GM12872 (cell line): Measurements from ENCODE around the gene ONECUT3.

ENCODE experiments used
- TF ChIP-seq, protein P1 (sequence below): IDR thresholded peaks from 3 replicates; pipeline ENCODE4 v1.5.1; 2011; ENCODE audit warnings: low read depth, mild to moderate bottlenecking, low read length, moderate library complexity; ENCODE audit not compliant: insufficient read depth

Gene ONECUT3

DNA sequence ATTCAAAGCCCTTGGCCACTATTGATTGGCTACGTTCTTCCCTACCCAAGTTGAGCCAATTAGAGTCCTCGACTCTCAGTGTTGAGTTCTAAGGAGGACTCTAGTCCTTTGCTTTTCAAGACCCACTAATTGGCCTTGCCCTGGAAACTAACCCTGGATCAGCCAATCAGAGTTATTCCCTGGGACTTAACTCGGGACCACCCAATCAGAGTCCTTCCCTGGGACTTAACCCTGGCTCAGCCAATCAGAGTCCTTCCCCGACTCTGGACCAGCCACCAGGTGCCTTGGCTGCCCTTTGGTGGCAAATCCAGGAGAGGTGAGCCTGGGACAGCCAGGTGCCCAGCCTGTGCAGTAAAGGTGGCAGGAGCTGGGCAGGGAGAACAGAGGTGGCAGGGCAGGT, 30.0 kb downstream of the ONECUT3 start:
- TF ChIP-seq, protein P1, sequence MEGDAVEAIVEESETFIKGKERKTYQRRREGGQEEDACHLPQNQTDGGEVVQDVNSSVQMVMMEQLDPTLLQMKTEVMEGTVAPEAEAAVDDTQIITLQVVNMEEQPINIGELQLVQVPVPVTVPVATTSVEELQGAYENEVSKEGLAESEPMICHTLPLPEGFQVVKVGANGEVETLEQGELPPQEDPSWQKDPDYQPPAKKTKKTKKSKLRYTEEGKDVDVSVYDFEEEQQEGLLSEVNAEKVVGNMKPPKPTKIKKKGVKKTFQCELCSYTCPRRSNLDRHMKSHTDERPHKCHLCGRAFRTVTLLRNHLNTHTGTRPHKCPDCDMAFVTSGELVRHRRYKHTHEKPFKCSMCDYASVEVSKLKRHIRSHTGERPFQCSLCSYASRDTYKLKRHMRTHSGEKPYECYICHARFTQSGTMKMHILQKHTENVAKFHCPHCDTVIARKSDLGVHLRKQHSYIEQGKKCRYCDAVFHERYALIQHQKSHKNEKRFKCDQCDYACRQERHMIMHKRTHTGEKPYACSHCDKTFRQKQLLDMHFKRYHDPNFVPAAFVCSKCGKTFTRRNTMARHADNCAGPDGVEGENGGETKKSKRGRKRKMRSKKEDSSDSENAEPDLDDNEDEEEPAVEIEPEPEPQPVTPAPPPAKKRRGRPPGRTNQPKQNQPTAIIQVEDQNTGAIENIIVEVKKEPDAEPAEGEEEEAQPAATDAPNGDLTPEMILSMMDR: no peak

DNA sequence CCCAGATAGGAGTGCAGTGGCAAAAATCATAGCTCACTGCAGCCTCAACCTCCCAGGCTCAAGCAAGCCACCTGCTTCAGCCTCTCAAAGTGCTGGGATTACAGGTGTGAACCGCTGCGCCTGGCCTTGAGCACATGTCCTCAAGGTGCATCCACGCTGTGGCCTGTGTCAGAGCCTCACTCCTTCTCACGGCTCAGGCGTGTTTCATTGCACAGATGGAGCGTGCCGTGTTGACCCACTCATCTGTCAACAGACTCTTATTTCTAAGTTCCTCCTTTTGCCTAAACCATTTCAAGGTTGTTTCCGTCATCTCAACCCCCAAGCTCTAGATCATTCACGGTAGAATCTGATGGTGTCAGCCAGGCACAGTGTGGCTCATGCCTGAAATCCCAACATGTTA, 30.6 kb downstream of the ONECUT3 start:
- TF ChIP-seq, protein P1: no peak

DNA sequence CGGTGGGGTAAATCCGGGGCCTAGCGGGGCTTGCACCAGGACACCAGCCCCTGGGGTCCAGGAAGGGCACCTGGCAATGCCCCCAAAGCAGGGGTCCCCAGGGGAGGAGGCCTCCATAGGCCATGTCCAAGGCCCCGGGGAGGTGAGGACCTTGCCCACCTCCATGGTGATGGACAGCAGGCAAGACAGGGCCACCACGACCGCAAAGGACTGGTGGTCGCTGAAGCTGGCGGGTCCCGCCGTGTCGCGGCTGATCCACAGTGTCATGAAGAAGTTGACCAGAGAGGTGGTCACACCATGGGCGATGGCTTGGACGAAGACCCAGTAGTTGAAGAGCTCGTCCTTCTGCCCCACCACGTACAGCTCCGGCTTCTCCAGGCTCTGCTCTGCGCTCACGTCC, 32.0 kb downstream of the ONECUT3 start:
- TF ChIP-seq, protein P1: no peak

DNA sequence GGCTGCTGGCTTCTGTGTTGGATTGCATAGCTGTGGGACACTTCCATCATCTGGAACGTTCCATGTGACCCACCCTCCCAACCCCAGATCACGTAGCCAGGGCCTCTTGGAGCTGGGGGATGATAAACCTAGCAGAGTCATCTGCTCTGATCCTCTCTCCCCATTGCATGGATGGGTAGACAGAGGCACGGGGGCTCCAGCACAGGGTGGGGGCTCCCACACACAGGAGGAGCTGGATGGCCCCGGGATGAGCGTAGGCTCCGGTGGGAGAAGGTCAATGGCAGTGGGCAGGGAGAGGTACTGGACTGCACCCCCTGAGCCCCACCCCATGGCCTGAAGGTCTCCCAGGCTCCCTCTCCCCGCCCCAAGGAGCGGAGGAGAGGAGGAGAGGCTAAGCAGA, 33.4 kb downstream of the ONECUT3 start:
- TF ChIP-seq, protein P1: no peak

DNA sequence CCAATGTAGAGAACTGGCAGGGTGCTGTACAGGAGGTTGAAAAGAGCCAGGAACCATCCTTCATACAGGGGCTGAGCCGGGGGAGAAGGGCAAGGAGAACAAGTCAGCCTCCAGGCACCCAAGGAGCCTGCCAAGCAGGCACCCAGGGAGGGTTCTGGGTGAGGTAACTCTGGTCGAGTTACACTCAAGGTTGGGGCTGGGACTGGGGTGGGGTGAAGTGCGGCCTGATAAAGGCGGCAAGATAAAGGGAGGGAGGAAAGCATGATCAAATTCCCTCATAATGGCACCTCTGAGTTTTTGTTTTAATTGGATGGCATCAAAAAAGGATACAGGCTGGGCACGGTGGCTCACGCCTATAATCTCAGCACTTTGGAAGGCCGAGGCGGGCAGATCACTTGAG, 33.8 kb downstream of the ONECUT3 start:
- TF ChIP-seq, protein P1: no peak

DNA sequence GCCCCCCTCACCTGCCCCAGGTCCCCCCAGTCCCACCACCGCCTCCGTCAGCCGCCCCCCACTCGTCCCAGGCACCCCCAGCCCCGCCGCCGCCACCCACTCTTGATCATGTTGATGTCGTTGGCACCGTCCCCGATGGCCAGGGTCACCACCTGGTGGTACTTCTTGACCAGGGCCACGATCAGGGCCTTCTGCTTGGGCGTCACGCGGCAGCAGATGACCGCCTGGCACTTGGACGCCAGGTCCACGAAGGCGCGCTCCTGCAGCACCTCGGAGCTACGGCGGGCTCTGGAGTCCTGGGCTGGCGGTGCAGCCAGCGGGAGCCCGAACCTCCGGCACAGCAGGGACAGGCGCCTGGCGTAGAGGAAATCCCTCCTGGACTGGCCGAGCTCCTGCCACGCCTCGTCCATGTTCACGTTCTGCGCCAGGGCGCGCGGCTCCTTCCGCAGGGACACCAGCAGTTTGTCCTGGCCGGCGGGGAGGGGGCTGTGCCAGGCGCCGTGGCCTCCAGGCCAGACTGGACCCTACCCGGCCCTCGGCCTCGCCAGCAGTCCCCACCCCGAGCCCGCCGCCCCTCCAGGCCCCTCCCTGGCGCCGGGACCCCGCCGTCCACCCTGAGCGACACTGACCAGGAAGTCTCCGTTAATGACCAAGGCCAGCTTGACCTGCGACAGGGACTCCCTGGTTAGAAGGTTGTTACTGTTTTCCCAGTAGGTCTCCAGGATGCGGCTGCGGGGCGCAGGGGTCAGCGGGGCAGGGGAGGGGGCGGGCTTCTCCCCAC, 36.1 kb downstream of the ONECUT3 start:
- TF ChIP-seq, protein P1: no peak

DNA sequence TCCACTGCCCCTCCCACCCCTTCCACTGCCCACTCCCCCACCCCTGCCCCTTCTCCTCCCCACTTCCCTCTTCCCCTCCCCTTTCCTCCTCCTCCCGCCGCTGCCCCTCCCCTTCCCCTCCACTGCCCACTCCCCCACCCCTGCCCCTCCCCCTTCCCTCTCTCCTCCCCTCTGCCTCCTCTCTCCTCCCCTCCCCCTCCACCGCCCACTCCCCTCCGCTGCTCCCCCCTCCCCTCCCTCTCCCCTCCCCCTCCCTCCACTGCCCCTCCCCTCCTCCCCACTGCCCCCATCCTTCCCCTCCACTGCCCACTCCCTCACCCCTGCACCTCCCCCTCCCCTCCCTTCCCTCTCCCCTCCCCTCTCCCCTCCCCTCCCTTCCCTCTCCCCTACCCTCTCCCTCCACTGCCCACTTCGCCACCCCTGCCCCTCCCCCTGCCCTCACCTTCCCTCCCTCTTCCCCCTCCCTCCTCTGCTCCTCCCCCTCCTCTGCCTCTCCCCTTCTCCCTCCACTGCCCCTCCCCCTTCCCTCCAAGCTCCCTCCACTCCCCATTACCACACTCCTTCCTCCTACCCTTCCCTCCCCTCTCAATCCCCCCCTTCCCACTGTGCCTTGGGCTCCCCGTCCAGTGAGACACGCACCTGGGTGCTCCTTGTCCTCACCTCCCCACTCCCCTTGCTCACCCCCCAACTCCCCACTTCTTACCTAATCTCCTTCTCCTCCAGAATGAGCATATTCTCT, 36.9 kb downstream of the ONECUT3 start:
- TF ChIP-seq, protein P1: no peak
